ENCODE results near the gene TMEM167A.

- TF ChIP-seq CTCF (IDR thresholded peaks at IDR 0.05; ENCODE audit: low read depth, low read length) (no peak), POLR2A (IDR thresholded peaks at IDR 0.05; ENCODE audit: extremely low read depth, insufficient read length) (no peak), MYC (IDR thresholded peaks at IDR 0.05; ENCODE audit: low read depth, low read length) (no peak)
Measured at GRCh38 chr5:83044926-83045325, 32.3 kb downstream of the TMEM167A start.
